SK-N-SH treated with all-trans-retinoic acid at 6 μM for 48 hours (cell line): Measurements from ENCODE around the gene TNFRSF1A.

Experiments used
- BACH2 ChIP-seq: fragments of 250-450 bp; sonication (Bioruptor Pico); IDR thresholded peaks from 2 replicates; pipeline ENCODE4 v1.9.0; 2021; ENCODE audit warnings: mild to moderate bottlenecking, borderline replicate concordance
- OSR1 ChIP-seq: fragments of 250-450 bp; sonication (Bioruptor Pico); IDR thresholded peaks from 2 replicates; pipeline ENCODE4 v1.8.0; 2022; ENCODE audit warnings: moderate library complexity, mild to moderate bottlenecking, inconsistent platforms
- TCF4 ChIP-seq: fragments of 250-450 bp; sonication (Bioruptor Pico); IDR thresholded peaks from 2 replicates; pipeline ENCODE4 v1.8.0; 2021; ENCODE audit warnings: mild to moderate bottlenecking, moderate library complexity, borderline replicate concordance
- ZNF565 ChIP-seq: fragments of 450-650 bp; formaldehyde crosslinking; conservative IDR thresholded peaks from 2 replicates; pipeline ENCODE4 v1.5.0; 2020; ENCODE audit warnings: low read depth, mild to moderate bottlenecking, moderate library complexity
- TF ChIP-seq, protein P1 (sequence below): fragments of 250-450 bp; sonication (Bioruptor Pico); IDR thresholded peaks from 2 replicates; pipeline ENCODE4 v1.5.0; 2020; ENCODE audit warnings: mild to moderate bottlenecking, moderate library complexity
- TF ChIP-seq, protein P2 (sequence below): fragments of 250-450 bp; sonication (Bioruptor Pico); IDR thresholded peaks from 2 replicates; pipeline ENCODE4 v1.8.0; 2020; ENCODE audit warnings: mild to moderate bottlenecking, moderate library complexity, borderline replicate concordance

DNA sequence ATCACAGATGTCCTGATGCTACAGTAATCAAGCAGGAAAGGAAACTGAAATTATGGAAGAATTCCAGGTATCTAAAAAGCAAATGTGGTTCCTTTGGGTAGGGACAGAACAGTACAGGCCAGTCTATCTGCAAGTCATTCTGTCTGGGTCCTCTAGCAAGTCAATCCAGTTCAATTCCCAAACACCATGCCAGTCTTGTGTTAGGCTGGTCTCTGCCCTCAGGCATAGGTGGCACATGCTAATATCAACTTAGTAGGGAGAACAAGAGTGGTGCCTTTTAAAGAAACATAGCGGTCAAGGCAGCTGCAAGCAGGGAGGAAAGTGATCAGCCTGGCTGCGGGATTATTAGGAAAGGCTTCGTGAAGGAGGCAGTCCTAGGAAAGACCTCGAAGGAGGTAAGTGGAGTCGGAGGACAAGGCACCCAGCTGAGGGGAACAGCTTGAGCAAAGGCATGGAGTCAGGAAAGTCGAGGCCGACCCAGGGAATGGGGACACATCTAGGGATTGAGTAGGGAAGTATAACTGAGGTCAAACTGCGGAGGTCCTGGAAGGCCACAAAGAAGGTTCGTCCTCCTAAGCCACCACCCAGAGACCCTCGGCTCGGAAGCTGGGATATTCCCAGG is 35.2 kb downstream of the TNFRSF1A start:
- TF ChIP-seq, protein P1, sequence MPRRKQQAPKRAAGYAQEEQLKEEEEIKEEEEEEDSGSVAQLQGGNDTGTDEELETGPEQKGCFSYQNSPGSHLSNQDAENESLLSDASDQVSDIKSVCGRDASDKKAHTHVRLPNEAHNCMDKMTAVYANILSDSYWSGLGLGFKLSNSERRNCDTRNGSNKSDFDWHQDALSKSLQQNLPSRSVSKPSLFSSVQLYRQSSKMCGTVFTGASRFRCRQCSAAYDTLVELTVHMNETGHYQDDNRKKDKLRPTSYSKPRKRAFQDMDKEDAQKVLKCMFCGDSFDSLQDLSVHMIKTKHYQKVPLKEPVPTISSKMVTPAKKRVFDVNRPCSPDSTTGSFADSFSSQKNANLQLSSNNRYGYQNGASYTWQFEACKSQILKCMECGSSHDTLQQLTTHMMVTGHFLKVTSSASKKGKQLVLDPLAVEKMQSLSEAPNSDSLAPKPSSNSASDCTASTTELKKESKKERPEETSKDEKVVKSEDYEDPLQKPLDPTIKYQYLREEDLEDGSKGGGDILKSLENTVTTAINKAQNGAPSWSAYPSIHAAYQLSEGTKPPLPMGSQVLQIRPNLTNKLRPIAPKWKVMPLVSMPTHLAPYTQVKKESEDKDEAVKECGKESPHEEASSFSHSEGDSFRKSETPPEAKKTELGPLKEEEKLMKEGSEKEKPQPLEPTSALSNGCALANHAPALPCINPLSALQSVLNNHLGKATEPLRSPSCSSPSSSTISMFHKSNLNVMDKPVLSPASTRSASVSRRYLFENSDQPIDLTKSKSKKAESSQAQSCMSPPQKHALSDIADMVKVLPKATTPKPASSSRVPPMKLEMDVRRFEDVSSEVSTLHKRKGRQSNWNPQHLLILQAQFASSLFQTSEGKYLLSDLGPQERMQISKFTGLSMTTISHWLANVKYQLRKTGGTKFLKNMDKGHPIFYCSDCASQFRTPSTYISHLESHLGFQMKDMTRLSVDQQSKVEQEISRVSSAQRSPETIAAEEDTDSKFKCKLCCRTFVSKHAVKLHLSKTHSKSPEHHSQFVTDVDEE (CRISPR knock-in tag): no peak
- TF ChIP-seq ZNF565 (CRISPR knock-in tag) (no peak), BACH2 (no peak), OSR1 (CRISPR knock-in tag) (no peak), TCF4 (no peak)
- TF ChIP-seq, protein P2, sequence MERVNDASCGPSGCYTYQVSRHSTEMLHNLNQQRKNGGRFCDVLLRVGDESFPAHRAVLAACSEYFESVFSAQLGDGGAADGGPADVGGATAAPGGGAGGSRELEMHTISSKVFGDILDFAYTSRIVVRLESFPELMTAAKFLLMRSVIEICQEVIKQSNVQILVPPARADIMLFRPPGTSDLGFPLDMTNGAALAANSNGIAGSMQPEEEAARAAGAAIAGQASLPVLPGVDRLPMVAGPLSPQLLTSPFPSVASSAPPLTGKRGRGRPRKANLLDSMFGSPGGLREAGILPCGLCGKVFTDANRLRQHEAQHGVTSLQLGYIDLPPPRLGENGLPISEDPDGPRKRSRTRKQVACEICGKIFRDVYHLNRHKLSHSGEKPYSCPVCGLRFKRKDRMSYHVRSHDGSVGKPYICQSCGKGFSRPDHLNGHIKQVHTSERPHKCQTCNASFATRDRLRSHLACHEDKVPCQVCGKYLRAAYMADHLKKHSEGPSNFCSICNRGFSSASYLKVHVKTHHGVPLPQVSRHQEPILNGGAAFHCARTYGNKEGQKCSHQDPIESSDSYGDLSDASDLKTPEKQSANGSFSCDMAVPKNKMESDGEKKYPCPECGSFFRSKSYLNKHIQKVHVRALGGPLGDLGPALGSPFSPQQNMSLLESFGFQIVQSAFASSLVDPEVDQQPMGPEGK (CRISPR knock-in tag): no peak
